Smooth muscle cell of the coronary artery (primary cell): ENCODE results near the gene C3orf38. TPM values are rescaled to one million over a fixed set of nuclear protein-coding genes. Genes with fewer than 3 reads are reported as not detected.

Source experiments
- total RNA-seq: library from RNA; depleted of rRNA; stranded (reverse); fragments of >200 nt; gene quantifications from 2 replicates; pipeline ENCODE4 v1.2.3, GENCODE V29; 2014; ENCODE audit warnings: low replicate concordance

C3orf38 gene
- total RNA-seq = 17.6 and 23.8 TPM in 2 replicates

DNA sequence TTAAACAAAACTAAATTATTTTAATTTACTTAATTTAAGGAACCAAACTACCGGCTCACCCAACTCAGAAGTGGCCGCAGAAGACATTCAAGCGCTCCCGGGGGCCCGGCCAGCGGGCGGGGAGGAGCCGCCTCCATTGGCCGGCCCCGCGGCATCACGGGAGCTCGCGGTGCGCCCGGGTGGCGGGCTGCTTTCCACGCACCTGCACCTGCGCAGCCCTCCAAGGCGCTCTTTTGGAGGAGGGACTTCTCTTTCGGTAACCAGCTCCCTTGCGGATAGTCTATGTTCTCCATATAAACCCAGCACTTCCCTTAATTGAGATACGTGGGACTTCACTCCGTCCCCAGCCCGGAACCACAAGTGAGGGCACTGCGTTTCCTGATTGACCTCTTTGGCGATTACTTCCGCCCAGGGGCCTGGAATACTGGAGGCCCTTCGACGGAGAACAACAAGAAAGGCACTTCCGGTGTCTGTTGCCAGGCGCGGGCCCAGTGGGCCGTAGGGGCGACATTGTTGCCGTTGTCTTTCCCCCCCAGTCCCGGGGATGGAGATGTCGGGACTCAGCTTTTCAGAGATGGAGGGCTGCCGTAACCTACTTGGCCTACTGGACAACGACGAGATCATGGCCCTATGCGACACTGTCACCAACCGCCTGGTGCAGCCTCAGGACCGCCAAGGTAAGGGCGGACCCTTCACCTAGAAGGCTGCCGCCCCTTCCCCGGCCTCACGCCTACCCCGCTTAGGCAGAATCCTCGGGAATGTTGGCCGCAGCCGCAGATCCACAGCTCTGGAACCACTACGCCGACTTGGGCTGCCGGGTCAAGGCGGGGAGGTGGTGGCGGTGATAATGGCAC, at the start of gene C3orf38:
TSS of gene C3orf38 (plus strand) at position 451 of the 854 bp plus-strand sequence. CDS start at position 545, 94 bp downstream.

Other genes starting within 250 kb of the C3orf38 start
- gene CGGBP1, start 91.0 kb upstream of the C3orf38 start, total RNA-seq = 23.8 and 37.7 TPM in 2 replicates
- gene ZNF654, start 90.7 kb upstream of the C3orf38 start, total RNA-seq = 11.4 and 14.3 TPM in 2 replicates